Measurements from ENCODE around the gene DOCK2.
A peak's percentile ranks its signal among the peaks of the same experiment; 100 is the strongest.
"Not testable (repeated sequence)": the region's sequence is repeated elsewhere in the genome, so short reads cannot be mapped to it uniquely, and the experiment has no call there.

Gene DOCK2

DNA sequence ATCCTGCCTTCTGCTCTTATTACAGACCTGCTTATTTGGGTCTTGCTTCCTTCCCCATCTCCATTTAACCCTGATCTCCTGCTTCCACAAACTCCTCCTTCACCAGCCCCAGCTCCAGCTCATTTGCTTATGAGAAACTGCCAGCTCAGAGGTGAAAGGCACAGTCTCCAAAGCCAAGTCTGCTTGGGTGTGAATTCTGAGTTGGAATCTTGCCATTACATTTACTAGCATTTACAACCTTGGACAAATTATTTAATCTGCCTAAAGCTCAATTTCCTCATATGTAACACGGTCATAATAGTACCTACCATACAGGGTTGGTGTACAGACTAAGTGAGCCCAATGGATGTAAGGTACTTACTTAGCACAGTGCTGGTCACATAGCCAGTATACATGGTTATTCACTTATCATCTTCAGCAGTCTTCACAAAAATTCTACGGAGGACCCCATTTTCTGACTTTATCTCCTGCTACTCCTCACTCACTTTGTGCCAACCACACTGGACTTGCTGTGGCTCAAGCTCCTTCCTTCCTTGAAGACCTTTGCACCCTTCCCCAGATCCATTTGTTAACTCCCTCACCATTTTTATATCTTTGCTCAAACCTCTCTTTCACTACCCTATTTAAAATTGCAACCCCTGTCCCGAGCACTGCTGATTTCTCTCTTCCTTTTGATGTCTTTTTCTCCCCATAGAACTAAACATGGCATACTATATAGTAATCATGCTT is 86.2 kb downstream of the DOCK2 start:
- DNase-seq = no peak

DNA sequence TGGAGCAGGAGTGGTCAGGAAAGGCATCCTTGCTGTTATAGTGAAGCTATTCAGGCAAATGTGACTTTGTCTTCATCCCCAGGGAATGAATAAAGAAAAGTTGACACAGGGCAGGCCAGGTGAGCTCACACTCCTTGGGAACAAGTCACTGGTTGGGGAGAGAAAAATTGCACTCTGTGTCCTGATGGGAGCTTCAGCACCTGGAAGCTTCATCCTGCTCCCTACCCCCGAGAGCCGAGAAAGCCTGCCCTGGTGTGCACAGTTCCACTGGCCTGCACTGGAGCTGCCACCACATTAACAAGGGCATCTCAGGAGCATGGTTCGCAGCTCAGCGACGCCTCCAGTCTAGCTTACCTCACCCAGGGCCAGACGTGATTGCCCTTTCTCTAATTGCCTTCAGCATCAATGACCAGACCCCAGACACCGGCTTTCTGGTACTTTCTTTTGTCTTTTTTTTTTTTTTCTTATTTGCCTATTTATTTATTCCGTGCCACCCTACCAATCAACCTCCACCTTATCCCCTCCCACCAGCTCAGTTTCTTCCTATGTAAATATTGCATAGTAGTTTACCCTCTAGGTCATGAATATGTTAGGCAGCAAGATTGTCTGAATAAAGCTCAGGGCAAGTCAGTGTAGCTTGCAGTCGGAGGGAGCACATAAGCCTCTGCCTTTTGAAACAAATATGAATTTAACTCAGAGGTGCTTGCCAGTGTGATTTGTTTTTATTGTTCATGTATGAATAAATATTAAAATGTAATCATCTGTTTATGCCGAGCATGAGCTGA is 87.4 kb downstream of the DOCK2 start:
- no peak for DNase-seq

DNA sequence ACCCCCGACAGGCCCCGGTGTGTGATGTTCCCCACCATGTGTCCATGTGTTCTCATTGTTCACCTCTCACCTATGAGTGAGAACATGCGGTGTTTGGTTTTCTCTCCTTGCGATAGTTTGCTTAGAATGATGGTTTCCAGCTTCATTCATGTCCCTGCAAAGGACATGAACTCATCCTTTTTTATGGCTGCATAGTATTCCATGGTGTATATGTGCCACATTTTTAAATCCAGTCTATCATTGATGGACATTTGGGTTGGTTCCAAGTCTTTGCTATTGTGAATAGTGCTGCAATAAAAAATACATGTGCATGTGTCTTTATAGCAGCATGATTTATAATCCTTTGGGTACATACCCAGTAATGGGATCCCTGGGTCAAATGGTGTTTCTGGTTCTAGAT is 88.6 kb downstream of the DOCK2 start:
- DNase-seq = not testable (repeated sequence)

DNA sequence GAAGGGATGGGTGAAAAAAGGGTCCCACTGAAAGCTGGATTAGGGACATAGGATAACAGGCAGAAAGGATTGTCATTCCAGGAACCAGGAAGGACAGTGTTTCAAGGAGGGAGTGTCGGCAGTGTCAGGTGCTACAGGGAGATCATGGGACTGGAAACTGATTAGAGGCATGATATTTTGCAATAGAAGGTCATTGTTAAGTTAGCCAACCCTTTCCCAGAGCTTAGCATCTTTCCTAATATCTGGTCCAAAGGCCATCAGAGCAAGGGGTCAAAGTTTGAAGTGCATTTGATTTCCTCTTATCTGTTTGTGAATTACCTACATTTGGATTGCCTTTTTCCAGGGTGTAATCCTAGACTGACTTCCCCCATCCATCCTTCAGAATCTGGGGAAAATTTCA is 91.3 kb downstream of the DOCK2 start:
- no peak for DNase-seq

DNA sequence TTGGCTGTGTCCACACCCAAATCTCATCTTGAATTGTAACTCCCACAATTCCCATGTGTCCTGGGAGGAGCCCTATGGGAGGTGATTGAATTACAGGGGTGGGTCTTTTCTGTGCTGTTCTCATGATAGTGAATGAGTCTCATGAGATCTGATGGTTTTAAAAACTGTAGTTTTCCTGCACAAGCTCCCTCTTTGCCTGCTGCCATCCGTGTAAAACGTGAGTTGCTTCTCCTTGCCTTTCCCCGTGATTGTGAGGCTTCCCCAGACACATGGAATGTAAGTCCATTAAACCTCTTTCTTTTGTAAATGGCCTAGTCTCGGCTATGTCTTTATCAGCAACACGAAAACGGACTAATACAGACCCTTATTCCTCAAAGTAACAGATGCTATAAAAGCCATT is 94.1 kb downstream of the DOCK2 start:
- DNase-seq = no peak

DNA sequence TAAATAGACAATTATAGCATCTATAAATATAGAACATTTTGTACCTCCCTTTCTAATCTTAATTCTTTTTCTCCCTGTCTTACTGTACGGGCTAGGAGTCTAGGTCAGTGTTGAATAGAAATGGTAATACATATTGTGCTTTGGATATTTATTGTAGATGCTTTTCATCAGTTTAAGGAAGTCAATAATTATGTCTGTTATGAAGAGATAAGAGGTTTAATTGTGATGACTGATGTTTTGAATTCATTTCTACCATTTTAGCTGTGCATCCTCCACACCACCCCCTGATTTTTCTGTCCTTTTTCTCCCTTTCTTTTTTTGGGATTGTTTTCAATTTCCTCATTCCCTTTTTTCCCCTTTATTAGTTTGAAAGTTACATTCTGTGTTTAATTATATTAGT is 95.8 kb downstream of the DOCK2 start:
- DNase-seq = no peak

DNA sequence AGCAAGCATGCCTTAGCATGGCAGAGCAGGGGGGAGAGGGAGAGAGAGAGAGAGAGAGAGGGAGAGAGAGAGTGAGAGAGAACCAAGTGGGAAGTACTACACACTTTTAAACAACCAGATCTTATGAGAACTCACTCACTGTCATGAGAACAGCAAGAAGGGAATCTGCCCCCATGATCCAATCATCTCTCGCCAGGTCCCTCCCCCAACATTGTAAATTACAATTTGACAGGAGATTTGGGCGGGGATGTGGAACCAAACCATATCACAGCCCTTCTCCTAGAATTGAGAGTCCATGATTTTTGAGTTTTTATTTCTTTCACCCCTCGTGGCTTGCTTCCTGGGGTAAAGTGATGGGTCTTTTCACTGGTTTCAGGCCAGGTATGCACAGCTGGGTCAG is 98.8 kb downstream of the DOCK2 start:
- DNase-seq = no peak

DNA sequence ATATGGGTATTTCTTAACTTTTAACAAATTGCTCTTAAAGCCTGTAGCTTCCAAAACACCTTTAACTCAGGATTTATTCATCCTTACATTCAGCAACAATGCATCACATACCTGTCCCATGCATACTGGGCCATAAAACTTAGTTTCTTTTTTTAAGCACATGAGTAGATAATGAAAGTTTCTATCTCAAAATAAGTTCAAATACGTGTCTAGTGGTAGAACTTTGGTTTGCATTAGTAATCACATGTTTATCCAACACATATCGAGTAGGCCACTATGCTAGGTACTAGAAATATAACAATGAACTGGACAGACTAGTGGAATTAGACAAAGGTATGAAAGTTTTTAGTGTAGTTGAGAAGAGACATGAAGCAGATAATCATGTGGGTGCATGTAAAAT is 99.6 kb downstream of the DOCK2 start:
- no peak for DNase-seq

DNA sequence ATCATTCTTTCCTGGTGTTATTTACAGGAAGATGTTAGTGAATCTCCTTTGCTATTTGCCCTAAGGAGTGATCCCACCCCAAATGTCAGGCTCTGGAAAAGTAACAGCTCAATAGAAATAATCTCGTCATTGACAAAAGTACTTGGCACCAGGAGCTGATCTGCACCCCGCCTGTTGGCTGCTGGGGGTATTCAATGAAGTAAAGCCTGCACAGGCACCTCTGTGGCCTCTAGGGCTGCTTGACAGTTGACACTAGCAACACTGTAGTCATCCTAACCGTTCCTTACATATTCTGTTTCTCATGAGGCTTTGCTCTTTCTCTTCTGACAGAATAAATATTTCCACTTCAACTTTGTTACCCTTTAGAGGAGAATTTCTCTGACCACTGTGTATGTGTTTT is 103.4 kb downstream of the DOCK2 start:
- DNase-seq = no peak

DNA sequence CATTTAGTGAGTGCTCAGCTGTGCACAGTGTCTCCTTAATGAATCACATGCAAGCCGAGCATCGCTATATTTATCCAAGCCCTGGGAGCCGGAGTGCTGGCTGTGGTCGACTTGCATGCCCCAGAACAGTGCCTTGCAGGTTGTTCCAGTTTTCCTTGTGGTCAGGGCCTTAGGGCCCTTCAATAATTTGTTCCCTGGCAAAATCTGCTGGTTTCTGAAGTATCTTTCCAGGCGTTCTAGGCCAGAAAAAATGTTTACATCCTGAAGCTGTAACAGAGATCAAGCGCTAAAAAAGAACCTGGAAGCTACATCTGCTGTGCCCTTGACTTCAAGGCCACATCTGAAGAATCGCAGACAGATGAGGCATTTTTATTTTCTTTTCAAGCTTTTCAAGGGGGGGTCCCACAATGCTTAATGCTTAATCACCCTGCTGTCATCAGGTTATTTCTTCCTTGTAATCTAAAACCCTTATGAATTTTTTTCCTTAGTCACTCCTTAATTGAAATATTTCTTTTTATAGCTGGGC is 105.8 kb downstream of the DOCK2 start:
- peak; percentile 85 for DNase-seq

DNA sequence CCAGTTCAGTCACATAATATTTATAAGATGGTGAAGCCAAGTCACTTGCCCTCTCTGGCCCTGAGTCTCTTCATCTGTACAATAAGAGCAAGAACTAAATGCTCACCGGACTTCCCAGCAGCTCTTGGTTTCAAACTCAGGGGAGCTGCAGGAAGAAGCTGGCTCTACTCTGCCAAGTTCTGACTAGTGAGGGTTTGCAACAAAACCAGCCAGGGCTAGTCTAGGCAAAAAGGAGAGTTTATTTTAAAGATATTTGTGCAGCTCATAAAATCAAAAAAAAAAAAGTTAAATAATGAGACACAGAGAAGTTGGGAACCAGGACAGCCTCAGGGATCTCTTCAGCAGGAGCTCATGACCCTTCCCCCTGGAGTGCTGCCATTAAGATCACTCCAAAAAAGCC is 107.3 kb downstream of the DOCK2 start:
- peak; percentile 5 for DNase-seq

DNA sequence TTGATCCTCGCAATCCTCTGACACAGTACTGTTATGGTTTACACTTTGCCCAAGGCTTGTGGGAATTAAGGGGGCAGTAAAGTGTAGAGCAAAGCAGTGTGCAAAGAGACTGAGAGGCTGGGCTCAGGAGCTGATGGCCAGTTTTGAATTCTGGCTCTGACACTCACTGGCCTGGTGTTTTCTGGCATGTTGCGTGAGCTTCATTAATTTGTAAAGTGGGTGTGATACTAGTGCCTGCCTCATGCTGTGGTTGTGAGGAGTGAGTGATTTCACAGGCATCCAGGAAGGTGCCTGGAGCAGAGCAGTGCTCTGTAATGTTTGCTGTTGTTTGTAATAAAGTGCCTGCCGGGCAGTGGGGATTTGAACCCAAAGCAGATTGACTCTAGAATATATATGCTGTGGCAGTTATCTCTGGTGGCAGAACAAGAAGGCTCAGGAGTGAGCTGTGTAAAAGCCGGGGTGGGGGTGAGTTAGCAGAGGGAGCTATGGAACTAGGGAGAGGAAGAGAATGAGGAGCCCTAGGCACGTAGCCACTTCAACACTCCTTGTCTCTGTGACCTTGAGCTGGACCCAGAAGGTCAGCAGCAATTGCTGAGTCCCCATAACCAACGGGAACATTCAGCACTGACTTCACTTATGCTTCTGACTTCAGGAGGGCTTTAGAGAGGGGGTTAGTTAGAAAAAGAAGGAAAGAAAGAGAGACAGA is 108.5 kb downstream of the DOCK2 start:
- DNase-seq = peak; percentile 75

DNA sequence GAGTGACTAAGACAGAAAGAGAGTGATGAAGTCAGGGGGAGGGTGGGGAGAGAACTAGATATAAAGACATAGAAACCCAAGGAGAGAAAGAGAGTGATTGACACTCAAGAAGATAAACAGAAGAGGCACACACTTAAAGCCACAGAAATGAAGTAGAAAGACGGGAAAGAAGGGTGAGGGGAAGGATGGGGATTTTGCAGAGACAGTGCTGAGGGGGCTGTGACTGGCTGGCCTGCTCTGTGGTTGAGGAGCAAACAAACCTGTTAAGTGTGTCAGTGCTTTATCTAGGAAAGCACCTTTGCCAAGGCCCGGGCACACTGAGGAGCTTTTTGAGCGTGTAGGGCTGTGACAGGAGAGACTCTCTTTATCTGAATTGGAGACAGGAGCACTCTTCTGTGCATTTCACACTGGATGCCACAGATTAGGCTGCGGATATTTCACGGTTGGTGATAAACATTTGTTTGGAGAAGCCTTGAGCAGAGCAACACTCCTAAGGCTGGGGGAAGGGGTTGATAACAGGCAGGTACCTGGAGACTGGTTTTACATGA is 109.1 kb downstream of the DOCK2 start:
- no peak for DNase-seq

DNA sequence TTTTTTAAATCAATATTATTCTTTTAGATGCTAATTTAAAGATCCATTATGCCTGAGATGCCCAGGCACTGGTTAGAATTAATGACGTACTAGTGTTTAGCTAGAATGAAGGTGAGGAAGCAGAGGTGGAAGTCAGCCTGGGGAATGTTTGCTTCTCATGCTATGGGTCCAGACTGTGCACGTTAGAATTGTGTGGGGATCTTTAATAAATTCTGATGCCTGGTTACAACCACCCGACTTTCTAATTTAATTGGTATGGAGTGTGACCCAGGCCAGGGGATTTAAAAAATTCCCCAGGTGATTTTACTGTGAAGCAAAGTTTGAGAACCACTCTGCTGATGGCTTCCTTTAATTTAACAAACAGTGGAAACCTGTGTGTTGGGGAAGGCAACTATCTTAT is 111.1 kb downstream of the DOCK2 start:
- no peak for DNase-seq

DNA sequence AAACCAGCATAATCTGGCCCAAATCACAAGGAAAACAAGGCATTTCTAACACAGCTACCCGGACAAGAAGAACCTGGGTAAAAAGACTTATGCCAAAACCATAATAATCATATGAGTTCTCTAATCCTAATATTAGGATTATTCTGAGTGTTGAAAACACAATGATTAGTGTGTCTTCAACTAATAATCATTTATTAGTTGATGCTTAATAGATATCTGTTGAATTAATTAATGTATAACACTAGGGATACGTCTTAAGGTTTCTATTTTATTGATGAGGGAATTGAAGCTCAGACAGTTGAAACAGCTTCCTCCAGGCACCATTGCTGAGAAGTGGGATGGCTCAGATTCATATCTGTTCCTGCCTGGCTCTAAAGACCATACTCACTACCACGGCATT is 112.2 kb downstream of the DOCK2 start:
- DNase-seq = no peak

DNA sequence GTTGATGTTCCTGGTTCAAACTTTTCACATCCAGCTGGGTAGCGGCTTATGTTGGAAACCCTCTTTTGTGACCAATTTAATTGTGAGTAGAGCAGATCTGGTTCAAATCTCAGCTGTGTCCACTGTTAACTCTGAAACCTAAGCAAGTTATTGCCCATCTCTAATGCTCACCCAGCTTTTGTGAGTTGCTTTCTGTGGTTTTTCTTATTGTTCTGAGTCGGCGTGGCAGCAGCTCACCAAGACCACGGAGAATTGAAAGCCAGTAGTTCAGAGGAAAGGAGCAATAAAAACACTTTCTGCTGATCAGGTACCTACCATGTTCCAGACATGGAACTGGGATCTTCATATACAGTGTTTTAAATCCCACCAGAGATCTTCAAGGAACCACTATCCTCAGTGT is 114.4 kb downstream of the DOCK2 start:
- no peak for DNase-seq

DNA sequence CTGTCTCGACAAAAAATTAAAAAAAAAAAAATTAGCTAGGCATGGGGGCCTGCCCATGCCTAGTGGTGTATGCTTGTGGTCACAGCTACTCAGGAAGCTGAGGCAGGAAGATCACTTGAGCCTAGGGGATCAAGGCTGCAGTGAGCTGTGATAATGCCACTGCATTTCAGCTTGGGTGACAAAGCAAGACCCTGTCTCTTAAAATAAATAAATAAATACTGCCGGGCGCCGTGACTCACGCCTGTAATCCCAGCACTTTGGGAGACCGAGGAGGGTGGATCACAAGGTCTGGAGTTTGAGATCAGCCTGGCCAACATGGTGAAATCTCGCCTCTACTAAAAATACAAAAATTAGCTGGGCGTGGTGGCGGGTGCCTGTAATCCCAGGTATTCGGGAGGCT is 115.5 kb downstream of the DOCK2 start:
- DNase-seq = not testable (repeated sequence)

DNA sequence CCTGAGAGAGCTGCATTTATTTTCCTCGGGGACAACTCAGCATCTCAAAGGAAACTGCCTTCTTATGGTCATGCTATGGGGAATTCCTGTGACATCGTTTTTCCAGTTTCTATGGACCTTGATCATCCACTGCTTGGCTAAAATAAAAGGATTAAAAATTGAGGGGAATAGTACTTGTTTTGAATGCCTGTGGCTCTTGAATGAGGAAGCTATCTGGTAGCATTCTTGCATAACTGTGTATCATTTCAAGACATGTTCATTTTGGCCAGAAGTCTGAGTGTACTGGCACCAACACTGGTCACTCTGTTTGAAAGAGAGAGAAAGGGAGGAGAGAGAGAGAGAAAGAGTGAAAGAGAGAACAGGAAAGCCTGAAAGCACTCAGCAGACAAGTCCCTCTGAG is 116.7 kb downstream of the DOCK2 start:
- no peak for DNase-seq

DNA sequence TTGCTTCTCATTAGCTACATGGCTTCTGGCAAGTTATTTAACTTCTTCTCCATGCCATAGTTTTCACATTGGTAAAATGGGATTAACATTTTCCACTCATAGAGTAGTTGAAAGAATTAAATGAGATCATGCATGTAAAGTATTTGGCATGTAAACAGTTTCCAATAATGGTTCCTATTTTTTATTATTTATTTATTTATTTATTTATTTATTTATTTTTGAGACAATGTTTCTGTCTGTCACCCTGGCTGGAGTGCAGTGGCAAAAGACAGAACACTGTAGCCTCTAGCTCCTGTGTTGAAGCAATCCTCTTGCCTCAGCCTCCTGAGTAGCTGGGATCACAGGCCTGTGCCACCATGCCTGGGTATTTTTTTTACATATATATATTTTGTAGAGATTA is 117.7 kb downstream of the DOCK2 start:
- DNase-seq = no peak

DNA sequence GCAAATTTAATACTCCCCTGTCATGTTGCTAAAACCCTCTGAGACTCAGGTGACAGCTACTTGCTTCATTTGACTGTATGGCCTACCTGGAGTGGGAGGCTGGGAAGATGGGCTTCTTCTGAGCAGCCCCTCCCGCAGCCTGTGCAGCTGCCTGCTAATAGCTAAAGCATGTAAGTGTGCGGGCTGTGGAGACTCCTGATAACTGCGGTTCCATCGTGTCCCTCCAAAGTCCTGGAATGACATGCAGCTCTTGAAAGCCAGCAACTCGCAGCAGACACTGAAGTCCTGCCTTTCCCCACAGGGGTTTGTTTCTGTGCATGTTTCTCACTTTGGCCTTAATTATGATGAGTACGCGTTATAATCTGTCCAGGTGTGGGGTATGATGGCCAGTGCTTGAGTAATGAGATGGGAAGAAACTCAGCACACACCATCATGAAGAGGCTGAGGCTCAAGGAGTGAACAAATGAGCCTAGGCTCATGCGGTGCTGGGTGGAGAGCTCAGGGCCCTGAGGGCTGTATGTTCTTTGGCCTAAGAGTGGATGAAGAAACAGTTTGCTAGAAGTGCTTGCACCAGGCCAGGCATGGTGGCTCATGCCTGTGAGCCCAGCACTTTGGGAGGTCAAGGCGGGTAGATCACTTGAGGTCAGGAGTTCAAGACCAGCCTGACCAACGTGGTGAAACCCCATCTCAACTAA is 119.1 kb downstream of the DOCK2 start:
- no peak for DNase-seq

DNA sequence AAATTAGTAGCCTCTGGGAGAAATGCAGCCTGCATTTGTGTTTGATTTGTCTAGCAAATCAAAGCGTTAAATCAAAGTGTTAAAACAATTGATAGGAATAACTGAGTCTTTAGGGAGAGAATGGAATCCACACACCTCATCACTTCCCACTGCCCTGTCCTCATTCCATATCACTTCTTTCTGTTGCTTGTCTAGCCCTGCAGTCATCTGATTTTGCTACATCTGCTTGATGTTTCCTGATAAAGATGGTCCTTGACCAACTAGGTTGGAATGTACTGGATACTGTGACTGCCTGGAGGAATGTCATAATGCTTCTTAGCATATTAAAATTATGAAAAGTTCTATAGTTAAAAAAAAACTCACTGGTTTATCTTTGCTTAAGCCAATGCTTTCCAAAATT is 119.9 kb downstream of the DOCK2 start:
- peak; percentile 71 for DNase-seq

DNA sequence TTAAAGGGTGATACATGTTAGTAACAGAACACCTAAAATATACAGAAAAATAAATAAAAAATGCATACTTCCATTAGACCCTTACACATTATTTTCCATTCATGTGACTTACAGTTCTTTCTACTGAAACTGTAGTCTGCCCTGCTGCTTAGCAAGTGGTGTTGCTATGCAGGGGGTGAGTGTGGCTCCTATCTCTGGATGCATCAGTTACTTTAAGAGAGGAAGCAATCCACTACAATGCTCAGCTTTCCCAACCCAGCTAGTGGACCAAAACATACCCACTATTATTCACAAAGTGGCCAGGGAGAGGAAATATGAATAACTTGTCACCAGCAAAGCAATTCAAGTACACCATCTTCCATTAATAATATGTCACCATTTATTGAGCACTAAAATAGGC is 121.8 kb downstream of the DOCK2 start:
- DNase-seq = no peak

DNA sequence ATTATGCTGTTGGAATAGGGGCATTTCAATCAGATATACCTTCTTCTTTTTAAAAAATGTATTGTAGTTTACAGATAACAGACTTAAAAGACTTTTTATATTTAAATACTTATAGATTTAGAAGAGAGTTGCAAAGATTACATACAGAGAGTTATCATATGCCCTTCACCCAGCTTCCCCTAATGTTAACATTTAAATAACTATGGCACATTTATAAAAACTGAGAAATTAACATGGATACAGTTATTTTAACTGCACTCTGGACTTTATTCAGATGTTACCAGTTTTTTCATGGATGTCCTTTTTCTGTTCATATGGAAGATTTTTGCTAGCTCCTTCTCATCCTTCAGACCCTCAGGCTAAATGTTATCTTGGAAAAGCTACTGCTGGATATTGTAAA is 123.2 kb downstream of the DOCK2 start:
- DNase-seq = no peak

Data from EL (cell line).